ENCODE measurements around the gene PMPCA.
A peak's percentile ranks its signal among the peaks of the same experiment; 100 is the strongest.

Gene PMPCA

GRCh38 chr9:136397643-136398042 lies 12.8 kb upstream of the PMPCA start:
- Histone ChIP-seq H4K20me1 (ENCODE audit: low read depth, low read length) (no peaks in the 10 kb centered on the region; the same call in 1 of the 2 replicates), H3K9me3 (ENCODE audit: insufficient read depth, low read length) (no peaks in the 10 kb centered on the region), H3K9me2 (replicated peaks; ENCODE audit: insufficient read depth, low read length) (no peaks in the 10 kb centered on the region), H3K27me3 (ENCODE audit: low read length) (no peaks in the 10 kb centered on the region), H3K9ac (ENCODE audit: low read length) (no peak overlapping the region), H3K36me3 (ENCODE audit: low read length) (no peaks in the 10 kb centered on the region), H3F3A (ENCODE audit: insufficient read depth) (peaks cover 11% of the 10 kb centered on the region; the same call in 1 of the 2 replicates), H3K4me3 (ENCODE audit: insufficient read depth, low read length, poor library complexity, severe bottlenecking) (no peak overlapping the region), H3K27ac (ENCODE audit: low read depth, low read length) (no peak overlapping the region), H3K79me2 (ENCODE audit: insufficient read depth, low read length) (peaks cover 22% of the 10 kb centered on the region), H2AFZ (ENCODE audit: low read depth, low read length, severe bottlenecking) (no peak overlapping the region), H3K4me2 (ENCODE audit: low read depth, low read length, poor library complexity, severe bottlenecking) (no peak overlapping the region)
- no peak for TF ChIP-seq EZH2phosphoT487 (conservative IDR thresholded peaks at IDR 0.05; ENCODE audit: low read length)
- TF ChIP-seq CTCF (IDR thresholded peaks at IDR 0.05; ENCODE audit: insufficient read depth, low read length, poor library complexity, severe bottlenecking) = no peak

GRCh38 chr9:136398286-136398685 lies 12.2 kb upstream of the PMPCA start:
- Histone ChIP-seq H3K79me2 (ENCODE audit: insufficient read depth, low read length) (peaks cover 22% of the 10 kb centered on the region), H3K9me2 (replicated peaks; ENCODE audit: insufficient read depth, low read length) (no peaks in the 10 kb centered on the region), H3K4me3 (ENCODE audit: insufficient read depth, low read length, poor library complexity, severe bottlenecking) (no peak overlapping the region), H3K4me2 (ENCODE audit: low read depth, low read length, poor library complexity, severe bottlenecking) (peak overlapping the region; percentile 79), H4K20me1 (ENCODE audit: low read depth, low read length) (no peaks in the 10 kb centered on the region; the same call in 1 of the 2 replicates), H3K36me3 (ENCODE audit: low read length) (no peaks in the 10 kb centered on the region), H3K9me3 (ENCODE audit: insufficient read depth, low read length) (no peaks in the 10 kb centered on the region), H3K27me3 (ENCODE audit: low read length) (no peaks in the 10 kb centered on the region), H3K27ac (ENCODE audit: low read depth, low read length) (no peak overlapping the region), H3F3A (ENCODE audit: insufficient read depth) (peaks cover 11% of the 10 kb centered on the region; the same call in 1 of the 2 replicates), H2AFZ (ENCODE audit: low read depth, low read length, severe bottlenecking) (no peak overlapping the region), H3K9ac (ENCODE audit: low read length) (peak overlapping the region; percentile 90)
- TF ChIP-seq EZH2phosphoT487 (conservative IDR thresholded peaks at IDR 0.05; ENCODE audit: low read length) (no peak), CTCF (IDR thresholded peaks at IDR 0.05; ENCODE audit: insufficient read depth, low read length, poor library complexity, severe bottlenecking) (no peak)

GRCh38 chr9:136399176-136400037 lies 11.1 kb upstream of the PMPCA start:
- no peak for TF ChIP-seq EZH2phosphoT487 (conservative IDR thresholded peaks at IDR 0.05; ENCODE audit: low read length)
- no peak for TF ChIP-seq CTCF (IDR thresholded peaks at IDR 0.05; ENCODE audit: insufficient read depth, low read length, poor library complexity, severe bottlenecking)
- H2AFZ ChIP-seq (ENCODE audit: low read depth, low read length, severe bottlenecking) = peak overlapping the region; percentile 32

More at GRCh38 chr9:136399176-136400037, 11.1 kb upstream of the PMPCA start:
- H3K27ac ChIP-seq (ENCODE audit: low read depth, low read length) = peak overlapping the region; percentile 38
- H3F3A ChIP-seq (ENCODE audit: insufficient read depth) = peaks cover 11% of the 10 kb centered on the region; the same call in 1 of the 2 replicates
- peak overlapping the region; percentile 94 for H3K4me3 ChIP-seq (ENCODE audit: insufficient read depth, low read length, poor library complexity, severe bottlenecking)
- H3K9me3 ChIP-seq (ENCODE audit: insufficient read depth, low read length) = no peaks in the 10 kb centered on the region
- no peaks in the 10 kb centered on the region for H3K27me3 ChIP-seq (ENCODE audit: low read length)
- H4K20me1 ChIP-seq (ENCODE audit: low read depth, low read length) = no peaks in the 10 kb centered on the region; the same call in 1 of the 2 replicates
- peak overlapping the region; percentile 79 for H3K4me2 ChIP-seq (ENCODE audit: low read depth, low read length, poor library complexity, severe bottlenecking)
- H3K79me2 ChIP-seq (ENCODE audit: insufficient read depth, low read length) = peaks cover 22% of the 10 kb centered on the region
- no peaks in the 10 kb centered on the region for H3K9me2 ChIP-seq (replicated peaks; ENCODE audit: insufficient read depth, low read length)
- no peaks in the 10 kb centered on the region for H3K36me3 ChIP-seq (ENCODE audit: low read length)
- peak overlapping the region; percentile 90 for H3K9ac ChIP-seq (ENCODE audit: low read length)

Data from SU-DHL-6 (cell line).